ENCODE measurements around the gene C17orf58.
"Not testable (repeated sequence)": the region's sequence is repeated elsewhere in the genome, so short reads cannot be mapped to it uniquely, and the experiment has no call there.

C17orf58 gene

DNA sequence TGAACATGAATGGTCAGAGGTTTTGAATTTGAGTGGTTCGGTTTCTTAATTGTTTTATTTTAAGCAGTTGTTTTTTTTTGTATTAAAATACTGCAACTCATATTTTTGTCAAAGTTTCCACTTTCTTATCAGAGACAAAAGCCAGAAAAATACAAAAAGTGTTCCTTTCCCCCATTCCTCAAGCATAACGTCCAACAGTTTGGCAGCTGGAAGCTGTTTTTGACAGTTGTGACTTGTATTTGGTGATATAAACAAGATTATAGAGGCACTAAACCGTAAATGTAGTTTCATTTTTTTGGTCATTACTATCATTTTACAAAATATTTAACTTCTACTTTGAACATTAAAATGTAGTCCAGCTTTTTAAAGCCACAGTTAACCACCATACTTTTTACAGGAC lies 36.0 kb downstream of the C17orf58 start:
- not testable (repeated sequence) for DNase-seq (ENCODE audit: low read depth, low spot score)

DNA sequence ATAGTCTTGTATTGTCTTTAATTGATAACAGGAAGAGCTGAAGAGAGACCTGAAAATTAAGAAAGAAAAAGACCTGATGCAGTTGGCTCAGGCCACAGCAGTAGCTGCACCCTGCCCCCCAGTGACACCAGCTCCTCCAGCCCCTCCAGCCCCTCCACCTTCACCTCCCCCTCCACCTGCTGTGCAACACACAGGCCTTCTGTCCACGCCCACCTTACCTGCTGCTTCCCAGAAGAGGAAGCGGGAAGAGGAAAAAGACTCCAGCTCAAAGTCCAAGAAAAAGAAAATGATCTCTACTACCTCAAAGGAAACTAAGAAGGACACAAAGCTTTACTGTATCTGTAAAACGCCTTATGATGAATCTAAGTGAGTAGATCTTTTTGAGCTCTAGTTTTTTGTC lies 36.8 kb downstream of the C17orf58 start:
- DNase-seq (ENCODE audit: low read depth, low spot score), result no peak

DNA sequence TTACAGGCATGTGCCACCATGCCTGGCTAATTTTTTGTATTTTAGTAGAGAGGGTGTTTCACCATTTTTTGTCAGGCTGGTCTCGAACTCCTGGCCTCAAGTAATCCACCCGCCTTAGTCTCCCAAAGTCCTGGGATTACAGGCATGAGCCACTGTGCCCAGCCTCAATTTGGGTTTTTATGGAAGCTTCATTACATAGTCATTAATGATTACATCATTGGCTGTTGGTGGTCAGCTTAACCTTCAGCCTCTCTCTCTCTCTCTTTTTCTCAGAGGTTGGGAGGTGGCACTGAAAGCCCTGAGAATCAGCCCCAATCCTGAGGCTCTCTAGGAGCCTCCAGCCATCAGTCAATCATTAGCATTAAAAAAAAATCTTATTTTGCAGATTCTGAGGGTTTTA lies 45.3 kb downstream of the C17orf58 start:
- no peak for DNase-seq (ENCODE audit: low read depth, low spot score)

DNA sequence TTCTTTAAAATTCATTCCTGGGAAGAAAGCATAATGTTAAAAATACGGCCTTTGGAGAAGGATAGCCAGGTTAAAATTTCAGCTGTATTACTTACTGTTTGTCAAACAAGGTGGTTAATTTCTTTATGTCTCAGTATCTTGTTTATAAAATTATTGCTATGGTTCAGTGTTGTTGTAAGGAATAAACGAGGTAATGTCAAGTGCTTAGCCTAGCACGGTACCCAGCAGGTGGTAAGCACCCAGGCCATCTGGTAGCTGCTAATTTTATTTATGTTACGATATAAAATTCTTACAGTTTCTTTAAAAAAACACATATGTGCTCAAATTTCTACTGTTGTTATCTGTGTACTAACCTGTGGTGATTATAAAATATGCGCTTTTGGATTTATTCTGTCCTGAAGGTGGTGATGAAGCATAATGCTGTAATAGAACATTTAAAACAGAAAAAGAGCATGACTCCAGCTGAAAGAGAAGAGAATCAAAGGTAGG lies 48.9 kb downstream of the C17orf58 start:
- no peak for DNase-seq (ENCODE audit: low read depth, low spot score)

DNA sequence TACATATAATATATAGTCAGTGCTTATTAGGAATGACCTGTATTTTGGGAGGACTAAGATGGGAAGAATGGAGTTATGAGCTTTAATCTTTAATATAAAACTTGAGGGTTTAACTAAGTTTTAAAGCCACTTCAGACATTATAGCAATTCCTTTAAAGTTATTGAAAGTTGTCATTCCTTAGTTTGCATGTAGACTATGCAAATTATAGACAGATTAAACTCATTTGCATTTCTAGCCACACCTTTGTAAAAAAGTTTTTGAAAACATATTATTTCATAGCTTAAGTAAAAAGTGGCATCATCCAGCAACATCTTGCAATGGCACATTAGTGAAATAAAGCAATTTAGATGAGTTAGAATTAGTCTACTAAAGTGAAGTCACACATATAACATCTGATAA lies 49.8 kb downstream of the C17orf58 start:
- no peak for DNase-seq (ENCODE audit: low read depth, low spot score)

DNA sequence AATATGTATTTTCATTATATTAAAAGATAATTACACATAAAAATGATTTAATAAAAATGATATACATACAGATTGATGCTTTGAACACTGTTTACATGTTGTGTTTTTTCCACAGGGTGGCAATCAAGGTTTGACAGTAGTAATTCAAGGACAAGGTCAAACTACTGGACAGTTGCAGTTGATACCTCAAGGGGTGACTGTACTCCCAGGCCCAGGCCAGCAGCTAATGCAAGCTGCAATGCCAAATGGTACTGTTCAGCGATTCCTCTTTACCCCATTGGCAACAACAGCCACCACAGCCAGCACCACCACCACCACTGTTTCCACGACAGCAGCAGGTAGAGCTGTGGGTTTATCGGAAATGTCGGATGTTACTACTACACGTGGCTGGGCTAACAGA lies 52.2 kb downstream of the C17orf58 start:
- DNase-seq (ENCODE audit: low read depth, low spot score), result no peak

DNA sequence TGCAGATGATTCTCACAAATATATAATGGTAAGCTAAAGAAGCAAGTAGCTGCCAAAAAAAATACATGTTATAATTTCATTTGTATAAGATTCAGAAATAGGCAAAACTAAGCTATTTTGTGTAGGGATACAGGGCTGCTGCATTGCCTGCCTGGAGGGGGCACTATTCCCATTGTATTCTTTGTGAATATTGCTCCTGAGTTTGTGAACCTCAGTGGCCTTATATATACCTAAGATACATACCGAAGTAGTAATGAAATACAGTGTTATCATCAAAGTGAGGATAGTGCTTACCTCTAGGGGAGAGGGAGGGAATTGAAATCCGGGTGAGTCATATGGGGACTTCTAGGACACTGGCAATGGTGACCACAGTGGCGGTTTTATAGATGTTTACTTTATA lies 53.5 kb downstream of the C17orf58 start:
- DNase-seq (ENCODE audit: low read depth, low spot score), result no peak

Measured in iPS DF 19.7 (cell line).